Measurements from ENCODE around the gene AHNAK.

Gene AHNAK

GRCh38 chr11:62443390-62444235 lies 103.0 kb downstream of the AHNAK start:
- H3K27ac ChIP-seq: peak overlapping the region; percentile 84; the same call in 1 of the 2 replicates
- no peak for TF ChIP-seq CTCF (conservative IDR thresholded peaks at IDR 0.05)

GRCh38 chr11:62439785-62440602 lies 106.6 kb downstream of the AHNAK start:
- H3K27ac ChIP-seq: no peak overlapping the region
- TF ChIP-seq CTCF (conservative IDR thresholded peaks at IDR 0.05): no peak

GRCh38 chr11:62438641-62439040 lies 108.0 kb downstream of the AHNAK start:
- no peak overlapping the region for H3K27ac ChIP-seq
- TF ChIP-seq CTCF (conservative IDR thresholded peaks at IDR 0.05): no peak

GRCh38 chr11:62437616-62438015 lies 109.0 kb downstream of the AHNAK start:
- no peak for TF ChIP-seq CTCF (conservative IDR thresholded peaks at IDR 0.05)
- no peak overlapping the region for H3K27ac ChIP-seq

- TF ChIP-seq CTCF (conservative IDR thresholded peaks at IDR 0.05): no peak
- H3K27ac ChIP-seq: no peak overlapping the region
These were observed 110.6 kb downstream of the AHNAK start for GRCh38 chr11:62435846-62436660.

GRCh38 chr11:62433904-62434276 lies 112.7 kb downstream of the AHNAK start:
- no peak for TF ChIP-seq CTCF (conservative IDR thresholded peaks at IDR 0.05)
- peak overlapping the region; percentile 53 for H3K27ac ChIP-seq
